Kidney glomerular epithelial cell (primary cell): ENCODE measurements around the gene OXCT1.
"Not testable (repeated sequence)": the region's sequence is repeated elsewhere in the genome, so short reads cannot be mapped to it uniquely, and the experiment has no call there.

Source experiments
- DNase-seq: peaks from one replicate; lab custom pipeline; 2025; lab: John Stamatoyannopoulos, UW

The OXCT1 gene

GRCh38 chr5:41874512-41875060 is 4.4 kb upstream of the OXCT1 start:
- DNase-seq = no peak

GRCh38 chr5:41871852-41872251 is 1.6 kb upstream of the OXCT1 start:
- DNase-seq = peak; percentile 44

GRCh38 chr5:41870627-41871048 is 413 bp upstream of the OXCT1 start:
- no peak for DNase-seq

- peak; percentile 34 for DNase-seq
Observed at GRCh38 chr5:41869151-41869723, 988 bp downstream of the OXCT1 start.

- no peak for DNase-seq
Observed at GRCh38 chr5:41863871-41864486, 6.2 kb downstream of the OXCT1 start.

- no peak for DNase-seq
Observed at GRCh38 chr5:41858890-41859289, 11.3 kb downstream of the OXCT1 start.

GRCh38 chr5:41857989-41858388 is 12.2 kb downstream of the OXCT1 start:
- no peak for DNase-seq

- peak; percentile 50 for DNase-seq
Observed at GRCh38 chr5:41856644-41857491, 13.4 kb downstream of the OXCT1 start.

GRCh38 chr5:41852293-41852692 is 17.9 kb downstream of the OXCT1 start:
- no peak for DNase-seq

- DNase-seq = no peak
Observed at GRCh38 chr5:41851116-41851515, 19.1 kb downstream of the OXCT1 start.

- no peak for DNase-seq
Observed at GRCh38 chr5:41848983-41849382, 21.2 kb downstream of the OXCT1 start.

- not testable (repeated sequence) for DNase-seq
Observed at GRCh38 chr5:41845751-41846150, 24.5 kb downstream of the OXCT1 start.

GRCh38 chr5:41844502-41844901 is 25.7 kb downstream of the OXCT1 start:
- DNase-seq = no peak

- DNase-seq = peak; percentile 76
Observed at GRCh38 chr5:41843456-41844370, 26.5 kb downstream of the OXCT1 start.

- DNase-seq = no peak
Observed at GRCh38 chr5:41842777-41843176, 27.4 kb downstream of the OXCT1 start.

- DNase-seq = peak; percentile 32
Observed at GRCh38 chr5:41841325-41841724, 28.9 kb downstream of the OXCT1 start.

GRCh38 chr5:41840251-41840650 is 30.0 kb downstream of the OXCT1 start:
- peak; percentile 11 for DNase-seq

- no peak for DNase-seq
Observed at GRCh38 chr5:41837793-41838192, 32.4 kb downstream of the OXCT1 start.

GRCh38 chr5:41835645-41836044 is 34.6 kb downstream of the OXCT1 start:
- DNase-seq = peak; percentile 43

- no peak for DNase-seq
Observed at GRCh38 chr5:41834506-41834905, 35.7 kb downstream of the OXCT1 start.

GRCh38 chr5:41832430-41832829 is 37.8 kb downstream of the OXCT1 start:
- DNase-seq = no peak

GRCh38 chr5:41831155-41831554 is 39.1 kb downstream of the OXCT1 start:
- DNase-seq = no peak
